NCI-H1417 (cell line): ENCODE results near the gene ATPAF1.

Source experiments
- DNase-seq, 3 experiments: peaks; one replicate each; lab custom pipeline; 2025; lab: John Stamatoyannopoulos, UW

Gene ATPAF1

GRCh38 chr1:46615735-46616134 is 52.4 kb downstream of the ATPAF1 start:
- no peak for DNase-seq

- no peak for DNase-seq
Observed at GRCh38 chr1:46615088-46615487, 53.1 kb downstream of the ATPAF1 start.

- no peak for DNase-seq
Observed at GRCh38 chr1:46614604-46614984, 53.6 kb downstream of the ATPAF1 start.

- peak in 2 of 3 experiments; percentile 4 to 6 for DNase-seq
Observed at GRCh38 chr1:46613661-46614603, 54.2 kb downstream of the ATPAF1 start.

- no peak for DNase-seq
Observed at GRCh38 chr1:46612937-46613660, 55.1 kb downstream of the ATPAF1 start.

GRCh38 chr1:46611691-46612221 is 56.4 kb downstream of the ATPAF1 start:
- DNase-seq = peak in 2 of 3 experiments; percentile 25 to 50

- no peak for DNase-seq
Observed at GRCh38 chr1:46607345-46608130, 60.6 kb downstream of the ATPAF1 start.

- DNase-seq = peak; percentile 4 to 71 (median 33)
Observed at GRCh38 chr1:46606255-46606965, 61.8 kb downstream of the ATPAF1 start.

- DNase-seq = no peak
Observed at GRCh38 chr1:46605232-46605631, 62.9 kb downstream of the ATPAF1 start.

- DNase-seq = peak; percentile 90 to 98 (median 95)
Observed at GRCh38 chr1:46603858-46604549, 64.2 kb downstream of the ATPAF1 start, which contains the start of gene MKNK1. TSS of gene MKNK1 (minus strand) at chr1:46604268. CDS start at chr1:46583327, 20,941 bp downstream.

- DNase-seq = no peak
Observed at GRCh38 chr1:46603481-46603857, 64.7 kb downstream of the ATPAF1 start.

GRCh38 chr1:46601257-46602007 is 66.7 kb downstream of the ATPAF1 start:
- no peak for DNase-seq

- DNase-seq = no peak
Observed at GRCh38 chr1:46599059-46599970, 68.8 kb downstream of the ATPAF1 start.

GRCh38 chr1:46596846-46597245 is 71.3 kb downstream of the ATPAF1 start:
- no peak for DNase-seq

GRCh38 chr1:46596036-46596435 is 72.1 kb downstream of the ATPAF1 start:
- DNase-seq = no peak

- DNase-seq = no peak
Observed at GRCh38 chr1:46595127-46595526, 73.0 kb downstream of the ATPAF1 start.

GRCh38 chr1:46594063-46594462 is 74.1 kb downstream of the ATPAF1 start:
- DNase-seq = no peak

- no peak for DNase-seq
Observed at GRCh38 chr1:46592823-46593222, 75.3 kb downstream of the ATPAF1 start.

- DNase-seq = no peak
Observed at GRCh38 chr1:46589529-46589928, 78.6 kb downstream of the ATPAF1 start.
